ENCODE measurements around the gene TPRG1. TPM values are rescaled to one million over a fixed set of nuclear protein-coding genes. Genes with fewer than 3 reads are reported as not detected.

TPRG1 gene
- total RNA-seq, 2 donors from 2014 or later = 1.1 to 1.8 TPM

DNA sequence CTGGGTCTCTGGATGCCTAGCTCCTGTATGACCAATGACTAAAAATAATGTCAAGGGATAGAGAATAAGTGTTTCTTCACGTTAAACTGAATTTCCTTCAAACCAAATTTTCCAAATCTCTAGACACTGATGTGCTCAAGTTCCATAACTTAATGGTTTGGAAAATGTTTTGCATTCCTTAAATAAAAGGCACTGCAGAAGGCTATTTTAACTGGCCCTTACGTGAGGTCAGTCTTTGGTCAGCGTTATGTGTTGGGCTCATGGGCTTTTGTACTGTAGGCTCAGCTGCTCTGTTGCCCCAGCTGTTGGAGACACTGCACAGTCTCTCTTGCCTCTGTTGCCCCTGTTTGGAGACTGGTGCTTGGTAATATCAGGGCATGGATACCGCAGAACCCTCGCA is 188.5 kb downstream of the TPRG1 start:
- Histone ChIP-seq H3K4me1 (peaks cover 5% of the 10 kb centered on the region), H3K4me3 (no peak overlapping the region), H3K36me3 (no peaks in the 10 kb centered on the region), H3K27me3 (no peaks in the 10 kb centered on the region), H3K9me3 (no peaks in the 10 kb centered on the region), H3K9ac (ENCODE audit: low read depth in 2 of 2, low read length in 2 of 2) (no peak overlapping the region), H3K27ac (no peak overlapping the region)
- DNase-seq = no peak
- intact Hi-C loops (cut with DNase I) = no loop called here
- TF ChIP-seq, protein P1, sequence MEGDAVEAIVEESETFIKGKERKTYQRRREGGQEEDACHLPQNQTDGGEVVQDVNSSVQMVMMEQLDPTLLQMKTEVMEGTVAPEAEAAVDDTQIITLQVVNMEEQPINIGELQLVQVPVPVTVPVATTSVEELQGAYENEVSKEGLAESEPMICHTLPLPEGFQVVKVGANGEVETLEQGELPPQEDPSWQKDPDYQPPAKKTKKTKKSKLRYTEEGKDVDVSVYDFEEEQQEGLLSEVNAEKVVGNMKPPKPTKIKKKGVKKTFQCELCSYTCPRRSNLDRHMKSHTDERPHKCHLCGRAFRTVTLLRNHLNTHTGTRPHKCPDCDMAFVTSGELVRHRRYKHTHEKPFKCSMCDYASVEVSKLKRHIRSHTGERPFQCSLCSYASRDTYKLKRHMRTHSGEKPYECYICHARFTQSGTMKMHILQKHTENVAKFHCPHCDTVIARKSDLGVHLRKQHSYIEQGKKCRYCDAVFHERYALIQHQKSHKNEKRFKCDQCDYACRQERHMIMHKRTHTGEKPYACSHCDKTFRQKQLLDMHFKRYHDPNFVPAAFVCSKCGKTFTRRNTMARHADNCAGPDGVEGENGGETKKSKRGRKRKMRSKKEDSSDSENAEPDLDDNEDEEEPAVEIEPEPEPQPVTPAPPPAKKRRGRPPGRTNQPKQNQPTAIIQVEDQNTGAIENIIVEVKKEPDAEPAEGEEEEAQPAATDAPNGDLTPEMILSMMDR (IDR thresholded peaks at IDR 0.05) = no peak

DNA sequence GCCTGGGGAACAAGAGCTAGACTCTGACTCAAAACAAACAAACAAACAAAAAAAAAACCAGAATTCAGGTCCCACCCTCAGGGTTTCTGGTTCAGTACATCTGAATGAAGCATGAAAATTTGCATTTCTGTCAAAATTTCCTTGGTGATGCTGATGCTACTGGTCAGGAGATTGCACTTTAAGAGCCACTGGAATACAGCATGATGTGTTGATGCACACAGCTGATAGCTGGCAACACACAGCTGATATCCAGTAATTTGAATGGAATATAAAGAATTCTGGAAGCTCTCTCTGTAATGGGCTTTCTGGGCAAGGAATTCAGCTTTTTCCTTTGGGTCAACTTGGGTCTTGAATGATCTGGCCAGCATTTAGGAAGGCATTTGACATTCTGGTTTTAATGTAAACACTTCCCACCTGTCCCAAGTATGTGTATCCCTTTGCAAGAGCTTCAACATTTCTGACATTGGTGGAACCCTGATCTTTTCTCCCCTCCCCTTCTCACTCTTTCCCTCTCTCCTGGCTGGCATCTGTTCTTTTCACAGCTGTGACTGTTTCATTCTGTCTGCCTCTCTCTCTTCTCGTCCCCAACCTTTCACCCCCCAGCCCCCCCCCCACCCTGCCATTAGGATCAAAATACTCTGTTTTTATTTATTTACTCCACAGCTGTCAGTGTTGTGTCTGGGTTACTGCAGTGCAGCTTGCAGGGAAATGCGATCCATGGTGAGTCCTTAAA is 189.5 kb downstream of the TPRG1 start:
- no peaks in the 10 kb centered on the region for H3K27me3 ChIP-seq

DNA sequence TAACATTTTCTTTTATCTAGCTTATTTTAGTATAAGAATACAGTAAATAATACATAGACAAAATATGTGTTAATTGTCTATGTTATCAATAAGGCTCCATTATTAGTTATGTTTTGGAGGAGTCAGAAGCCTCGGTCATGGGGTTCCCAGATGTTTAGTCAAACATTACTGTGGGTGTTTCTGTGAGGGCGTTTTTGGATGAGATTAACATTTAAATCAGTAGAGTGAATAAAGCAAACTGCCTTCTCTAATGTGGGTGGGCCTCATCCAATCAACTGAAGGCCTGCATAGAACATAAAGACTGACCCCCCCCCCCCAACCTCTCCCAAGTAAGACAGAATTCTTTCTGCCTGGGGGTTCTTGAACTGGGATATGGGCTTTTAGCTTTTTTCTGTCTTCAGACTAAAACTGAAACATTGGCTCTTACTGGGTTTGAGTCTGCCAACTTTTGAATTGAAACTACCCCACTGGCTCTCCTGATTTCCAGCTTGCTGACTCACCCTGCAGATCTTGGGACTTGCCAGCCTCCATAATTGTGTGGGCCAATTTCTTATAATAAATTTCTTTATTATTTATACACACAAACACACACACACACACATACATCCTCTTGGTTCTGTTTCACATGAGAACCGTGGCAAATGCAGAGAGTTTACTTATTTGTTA is 192.0 kb downstream of the TPRG1 start:
- TF ChIP-seq, protein P1 (IDR thresholded peaks at IDR 0.05) = no peak
- H3K4me3 ChIP-seq = no peak overlapping the region
- H3K36me3 ChIP-seq = no peaks in the 10 kb centered on the region
- H3K4me1 ChIP-seq = no peaks in the 10 kb centered on the region
- H3K9me3 ChIP-seq = no peaks in the 10 kb centered on the region
- no peak for DNase-seq
- H3K27me3 ChIP-seq = no peaks in the 10 kb centered on the region
- H3K27ac ChIP-seq = no peak overlapping the region
- intact Hi-C loops (cut with DNase I) = no loop called here
- H3K9ac ChIP-seq (ENCODE audit: low read depth in 2 of 2, low read length in 2 of 2) = no peak overlapping the region

More for the DNA sequence above, 189.5 kb downstream of the TPRG1 start:
- TF ChIP-seq, protein P1 (IDR thresholded peaks at IDR 0.05) = no peak
- intact Hi-C loops (cut with DNase I) = no loop called here
- Histone ChIP-seq H3K9me3 (no peaks in the 10 kb centered on the region), H3K27ac (no peak overlapping the region), H3K36me3 (no peaks in the 10 kb centered on the region), H3K9ac (ENCODE audit: low read depth in 2 of 2, low read length in 2 of 2) (no peak overlapping the region), H3K4me1 (no peaks in the 10 kb centered on the region), H3K4me3 (no peak overlapping the region)
- no peak for DNase-seq

DNA sequence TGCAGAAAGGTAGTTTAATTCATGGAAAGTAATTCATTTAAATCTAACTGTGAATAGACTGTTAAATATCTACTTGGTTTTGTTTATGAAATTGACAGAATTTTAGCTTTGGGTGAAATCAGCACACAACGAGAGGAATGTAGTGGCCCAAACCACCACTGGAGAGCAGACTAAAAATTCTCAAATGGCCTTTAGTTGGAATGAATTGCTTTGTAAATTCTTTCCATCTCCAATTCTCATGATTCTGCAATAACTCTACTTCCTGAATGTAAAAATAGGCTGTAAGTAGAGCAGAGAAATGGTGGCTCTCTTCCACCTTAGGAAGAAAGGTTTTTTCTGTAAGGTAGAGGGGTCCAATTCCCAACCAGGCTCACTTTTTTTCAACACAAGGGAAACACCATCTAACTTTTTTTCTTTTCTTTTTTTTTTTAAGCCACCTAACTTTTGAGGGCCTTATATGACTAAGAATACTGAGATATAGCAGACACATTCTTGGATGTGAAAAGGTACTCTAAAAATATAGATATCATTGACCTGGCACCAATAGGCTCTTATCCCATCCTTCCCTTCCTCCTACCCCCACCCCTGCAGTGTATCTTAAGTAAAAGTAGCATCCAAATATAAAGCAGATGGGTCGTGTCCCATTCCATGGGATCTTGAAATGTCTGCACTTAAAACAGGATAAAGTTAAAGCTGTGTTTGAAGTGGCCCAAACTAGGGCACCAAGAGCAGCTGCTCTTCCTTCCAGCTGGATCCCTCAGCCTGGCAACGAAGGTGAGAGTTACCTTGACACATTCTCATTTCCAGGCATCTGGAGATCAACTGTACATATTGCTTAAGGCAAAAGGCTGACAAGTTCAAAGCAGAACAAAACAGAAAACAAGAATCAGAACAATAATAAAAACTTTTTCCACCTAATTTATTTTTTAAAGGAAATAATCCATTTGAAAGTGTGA is 194.1 kb downstream of the TPRG1 start:
- Histone ChIP-seq H3K27ac (no peak overlapping the region), H3K27me3 (no peaks in the 10 kb centered on the region), H3K9ac (ENCODE audit: low read depth in 2 of 2, low read length in 2 of 2) (no peak overlapping the region), H3K4me1 (no peaks in the 10 kb centered on the region), H3K9me3 (no peaks in the 10 kb centered on the region), H3K36me3 (no peaks in the 10 kb centered on the region), H3K4me3 (no peak overlapping the region)
- TF ChIP-seq, protein P1 (IDR thresholded peaks at IDR 0.05) = no peak
- no peak for DNase-seq
- intact Hi-C loops (cut with DNase I) = no loop called here

DNA sequence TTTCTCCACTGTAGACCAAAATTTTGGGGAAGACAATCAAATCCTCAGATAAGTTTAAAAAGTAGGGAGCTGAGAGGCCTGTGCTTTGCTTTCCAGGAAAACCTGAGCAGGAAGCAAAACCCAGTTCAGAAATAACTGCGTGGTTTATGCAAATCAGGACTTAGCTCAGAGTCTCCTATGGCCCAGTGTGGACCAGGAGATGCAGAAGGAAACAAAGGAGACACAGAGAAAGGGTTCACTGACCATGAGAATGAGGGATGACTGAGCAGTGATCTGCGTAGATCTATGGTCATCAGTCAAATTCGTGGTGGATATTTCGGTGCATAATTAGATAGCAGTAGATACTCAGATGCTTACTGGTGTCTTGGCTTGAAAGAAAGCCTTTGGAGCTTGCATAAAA is 196.6 kb downstream of the TPRG1 start:
- H3K36me3 ChIP-seq = no peaks in the 10 kb centered on the region
- H3K9ac ChIP-seq (ENCODE audit: low read depth in 2 of 2, low read length in 2 of 2) = no peak overlapping the region
- H3K27me3 ChIP-seq = no peaks in the 10 kb centered on the region
- no peaks in the 10 kb centered on the region for H3K4me1 ChIP-seq
- no peak for DNase-seq
- TF ChIP-seq, protein P1 (IDR thresholded peaks at IDR 0.05) = no peak
- H3K9me3 ChIP-seq = no peaks in the 10 kb centered on the region
- no peak overlapping the region for H3K27ac ChIP-seq
- intact Hi-C loops (cut with DNase I) = no loop called here
- H3K4me3 ChIP-seq = no peak overlapping the region
